K562 (cell line): ENCODE measurements around the gene VPS13D. TPM values are rescaled to one million over a fixed set of nuclear protein-coding genes. Genes with fewer than 3 reads are reported as not detected.

Experiments used
- ATAC-seq: fragments of 200-7000 bp; cut with Tn5 transposase; 3 replicates; pipeline ENCODE4 v1.9.1; 2020; ENCODE audit warnings: moderate library complexity
- BruUV-seq: library from RNA; stranded (reverse); fragments of 400-500 nt; replicated peaks from 2 replicates; lab custom pipeline; 2021; lab: Mats Ljungman, UMichigan
- CTCF ChIA-PET: fragments of 300-600 bp; formaldehyde crosslinking; extraction: SDS; loops from one replicate; lab custom pipeline; 2021; ENCODE audit warnings: low intra/inter-chr PET ratio; lab: Yijun Ruan, JAX
- POLR2A ChIA-PET: fragments of 300-600, 350-650 bp; sonication (Branson Sonifier 250); formaldehyde crosslinking; extraction: SDS; loops from one replicate; lab custom pipeline; 2021; ENCODE audit warnings: antibody characterized with exemption, inconsistent platforms; lab: Yijun Ruan, JAX
- DNase-seq, 4 experiments: peaks; one replicate each; pipeline versions ENCODE4 v3.0.0 to v3.0.0-alpha.2; 2011 to 2018; ENCODE audit warnings: low spot score in 3 of 4, mixed read lengths in 3 of 4; ENCODE audit errors: extremely low read depth in 1 of 4
- FAIRE-seq: peaks from 2 replicates; lab custom pipeline; 2011; peaks lifted over from hg19 to GRCh38; lab: Jason Lieb, UNC
- H2AFZ ChIP-seq: 2 replicates; pipeline ENCODE4 v1.6.0; 2011; ENCODE audit warnings: low read depth, low read length, control low read depth, inconsistent platforms
- H3K27ac ChIP-seq: fragments of 200-600 bp; 3 replicates; pipeline ENCODE4 v1.8.0; 2011; ENCODE audit warnings: low read depth, mild to moderate bottlenecking, control low read depth, inconsistent platforms, low read length, moderate library complexity, mixed read lengths; ENCODE audit errors: extremely low read depth
- H3K27me3 ChIP-seq, 2 experiments: fragments of 300-600 bp in 1 of 2; 2 replicates in 1 of 2; 3 replicates in 1 of 2; pipeline versions ENCODE4 v1.6.0 to v1.8.0; 2011; ENCODE audit warnings: inconsistent platforms in 2 of 2, low read length in 2 of 2, mild to moderate bottlenecking in 1 of 2, mixed read lengths in 1 of 2, moderate library complexity in 1 of 2; ENCODE audit not compliant: control insufficient read depth in 2 of 2, insufficient read depth in 2 of 2
- H3K36me3 ChIP-seq: fragments of 300-600 bp; 3 replicates; pipeline ENCODE4 v1.8.0; 2011; ENCODE audit warnings: mild to moderate bottlenecking, low read length, inconsistent platforms; ENCODE audit not compliant: control insufficient read depth, insufficient read depth
- H3K4me1 ChIP-seq, 2 experiments: fragments of 200-600 bp in 1 of 2; replicated peaks in 1 of 2; 2 replicates in 1 of 2; 3 replicates in 1 of 2; pipeline versions ENCODE4 v1.5.1 to v1.8.0; 2011; ENCODE audit warnings: inconsistent platforms in 2 of 2, low read length in 2 of 2, mild to moderate bottlenecking in 1 of 2, mixed read lengths in 1 of 2, moderate library complexity in 1 of 2; ENCODE audit not compliant: control insufficient read depth in 2 of 2, insufficient read depth in 2 of 2
- H3K4me2 ChIP-seq: 2 replicates; pipeline ENCODE4 v1.6.1; 2011; ENCODE audit warnings: low read length, control low read depth, inconsistent platforms, mixed read lengths; ENCODE audit not compliant: insufficient read depth
- H3K4me3 ChIP-seq: fragments of 200-600 bp; sonication (generic), shearing (Covaris generic); 2 replicates; pipeline ENCODE4 v1.5.1; 2016; ENCODE audit warnings: control low read depth, inconsistent platforms
- H3K79me2 ChIP-seq: fragments of 200-600 bp; 3 replicates; pipeline ENCODE4 v1.8.0; 2011; ENCODE audit warnings: low read length, inconsistent platforms; ENCODE audit not compliant: control insufficient read depth, insufficient read depth
- H3K9ac ChIP-seq, 2 experiments: 2 replicates each; pipeline versions ENCODE4 v1.6.0 to v1.6.1; 2011; ENCODE audit warnings: low read depth in 2 of 2, low read length in 2 of 2, control low read depth in 1 of 2, inconsistent platforms in 1 of 2, mild to moderate bottlenecking in 1 of 2, mixed read lengths in 1 of 2; ENCODE audit not compliant: insufficient read depth in 1 of 2
- H3K9me1 ChIP-seq: one replicate; pipeline ENCODE4 v1.6.0; 2011; ENCODE audit warnings: inconsistent platforms, mild to moderate bottlenecking, low read length, moderate library complexity; ENCODE audit not compliant: control insufficient read depth, insufficient read depth
- H3K9me3 ChIP-seq: replicated peaks from 2 replicates; pipeline ENCODE4 v1.5.1; 2011; ENCODE audit warnings: low read depth, low read length, inconsistent platforms; ENCODE audit not compliant: control insufficient read depth, insufficient read depth
- H4K20me1 ChIP-seq: replicated peaks from 2 replicates; pipeline ENCODE4 v1.6.1; 2011; ENCODE audit warnings: low read length, inconsistent platforms, mixed read lengths; ENCODE audit not compliant: control insufficient read depth, insufficient read depth
- DPF2 ChIP-seq: fragments of 450-650 bp; IDR thresholded peaks from 2 replicates; pipeline ENCODE4 v1.6.1; 2016
- FOXJ2 ChIP-seq: fragments of 200-800 bp; sonication (Bioruptor generic); IDR thresholded peaks from 2 replicates; pipeline ENCODE4 v1.6.1; 2016; ENCODE audit warnings: missing genetic modification characterization, missing compliant biosample characterization
- IRF2 ChIP-seq: sonication (generic); formaldehyde crosslinking; IDR thresholded peaks from 2 replicates; pipeline ENCODE4 v1.8.1; 2022; ENCODE audit warnings: mild to moderate bottlenecking, missing genetic modification reagents
- KDM4B ChIP-seq, 2 experiments: fragments of 450-650 bp in 1 of 2; sonication (generic) in 1 of 2; IDR thresholded peaks; 2 replicates each; pipeline ENCODE4 v1.6.1; 2016 to 2017; ENCODE audit warnings: borderline replicate concordance in 2 of 2, antibody characterized with exemption in 1 of 2, low read depth in 1 of 2, mild to moderate bottlenecking in 1 of 2
- MTA2 ChIP-seq: fragments of 450-650 bp; IDR thresholded peaks from 2 replicates; pipeline ENCODE4 v1.6.1; 2016; ENCODE audit warnings: low read depth
- MYC ChIP-seq, 2 experiments: fragments of 250-450 bp in 1 of 2; sonication (Bioruptor Pico) in 1 of 2; IDR thresholded peaks; 2 replicates each; pipeline versions ENCODE4 v1.5.1 to v1.6.1; 2012 to 2021; ENCODE audit warnings: low read depth in 2 of 2, borderline replicate concordance in 1 of 2, improper control_type of control experiment in 1 of 2, low read length in 1 of 2, mild to moderate bottlenecking in 1 of 2, moderate library complexity in 1 of 2
- NFIC ChIP-seq: fragments of 450-650 bp; IDR thresholded peaks from 2 replicates; pipeline ENCODE4 v1.6.1; 2017; ENCODE audit warnings: mild to moderate bottlenecking, inconsistent platforms
- RHOXF2B ChIP-seq: fragments of 250-450 bp; sonication (Bioruptor Pico); conservative IDR thresholded peaks from 2 replicates; pipeline ENCODE4 v1.5.1; 2021
- SNRNP70 ChIP-seq: fragments of 200-400 bp; formaldehyde crosslinking; optimal IDR thresholded peaks from 2 replicates; pipeline ENCODE3; 2017; ENCODE audit warnings: low read depth, low read length
- ZNF134 ChIP-seq: fragments of 250-450 bp; sonication (Bioruptor Pico); conservative IDR thresholded peaks from 2 replicates; pipeline ENCODE4 v1.4.0; 2020
- ZNF197 ChIP-seq: fragments of 200-800 bp; sonication (Bioruptor generic); IDR thresholded peaks from 2 replicates; pipeline ENCODE4 v1.6.1; 2016; ENCODE audit warnings: low read depth, missing genetic modification characterization, missing compliant biosample characterization
- WGBS: fragments of 100-300 bp; shearing (Covaris generic); methylation state at CpG from one replicate; pipeline ENCODE4 v1.1.6; 2016; ENCODE audit warnings: low coverage, mixed read lengths; ENCODE audit not compliant: insufficient coverage; ENCODE audit errors: missing lambda C conversion rate; 5-methylcytosine and 5-hydroxymethylcytosine counted together
- in situ Hi-C: fragments of 300-500 bp; cut with MboI; formaldehyde crosslinking; loops from 4 replicates; pipeline ENCODE4 v1.15.0; 2018; ENCODE audit warnings: inconsistent platforms, mixed read lengths
- intact Hi-C: fragments of 100-400 bp; cut with micrococcal nuclease; formaldehyde crosslinking; loops from 2 replicates; pipeline ENCODE4 v1.14.2; 2022
- polyA plus RNA-seq, 8 experiments: library from polyadenylated mRNA; depleted of rRNA in 4 of 8; stranded (reverse) in 5 of 8; unstranded in 3 of 8; fragments of >200 nt; fragmentation: Nextera tagmentation in 2 of 8; fragmentation: Illumina TruSeq in 1 of 8; extraction: Ambion mirVana in 2 of 8; extraction: Trizol in 1 of 8; gene quantifications; 2 replicates each; pipeline versions ENCODE4 v1.2.1 to v1.2.3, GENCODE V29; 2011 to 2014; ENCODE audit warnings: inconsistent platforms in 1 of 8, missing spikeins in 1 of 8
- total RNA-seq, 7 experiments: library from RNA; depleted of rRNA in 6 of 7; stranded (reverse); fragments of >200 nt in 6 of 7; fragmentation: Illumina TruSeq in 2 of 7; extraction: Trizol in 2 of 7; gene quantifications; 2 replicates each; pipeline versions ENCODE4 v1.2.1 to v1.2.3, GENCODE V29; 2011 to 2021; ENCODE audit warnings: low replicate concordance in 1 of 7
- TF ChIP-seq, protein P1 (sequence below): fragments of 250-450 bp; sonication (Bioruptor Pico); IDR thresholded peaks from 2 replicates; pipeline ENCODE4 v1.5.0; 2020; ENCODE audit warnings: mild to moderate bottlenecking
- TF ChIP-seq, protein P2 (sequence below): sonication (generic); formaldehyde crosslinking; IDR thresholded peaks from 2 replicates; pipeline ENCODE4 v1.4.0; 2020; ENCODE audit warnings: mild to moderate bottlenecking, missing genetic modification reagents

VPS13D gene
- total and polyA plus RNA-seq, 9 of the 15 experiments (the other 6 are each of a cell fraction or from before 2014, with no cell fraction given), result 6.1 to 51.5 (median 38.5) TPM

DNA sequence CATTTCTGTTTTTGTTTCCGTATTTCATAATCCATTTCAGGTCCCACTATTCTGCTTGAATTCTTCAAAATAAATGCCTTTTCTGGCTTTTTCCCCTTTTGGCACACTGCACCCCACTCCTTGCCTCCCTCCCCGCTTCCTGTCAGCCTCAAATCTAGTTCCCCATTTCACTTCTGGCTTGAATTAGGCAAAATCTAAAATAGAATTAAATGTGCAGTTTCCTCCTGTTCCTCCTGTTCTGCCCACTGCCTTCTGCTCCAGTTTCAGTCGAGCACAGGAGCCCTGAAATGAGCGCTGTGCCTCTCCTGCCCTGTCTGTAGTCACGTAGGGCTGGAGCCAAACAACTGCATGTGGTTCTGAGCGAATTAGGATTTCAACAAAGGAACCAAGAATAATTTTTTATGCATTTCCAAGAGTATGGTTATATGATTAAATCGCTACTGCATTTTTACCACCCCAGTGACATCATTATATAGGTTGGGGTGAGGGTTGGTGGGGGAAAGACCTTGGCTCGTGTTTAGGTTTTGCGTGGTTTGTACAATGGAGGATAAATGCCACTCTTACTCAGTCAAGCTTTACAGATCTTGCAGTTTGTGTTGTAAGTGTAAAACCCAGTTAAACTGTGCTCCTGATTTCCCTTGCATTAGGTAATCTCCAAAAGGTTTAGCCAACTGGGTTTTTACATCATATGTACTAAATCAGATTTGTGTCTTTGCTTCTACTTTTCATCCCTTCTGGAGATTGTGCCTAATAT lies 114.9 kb downstream of the VPS13D start:
- ChIA-PET CTCF (no interaction called here), POLR2A (interaction anchor here (0.6 to 1.1 kb wide), 3 partner anchors 10 to 146 kb away, joined by 3 to 5 read pairs (median 3); no protein-coding TSS in a partner anchor)
- no peak for ATAC-seq
- BruUV-seq, result no TSS peak
- no peaks in the 10 kb centered on the region for H3K79me2 ChIP-seq
- no peaks in the 10 kb centered on the region for H3K9me1 ChIP-seq
- H4K20me1 ChIP-seq, result no peaks in the 10 kb centered on the region
- peaks cover 69% of the 10 kb centered on the region for H3K36me3 ChIP-seq
- no peaks in the 10 kb centered on the region for H3K9me3 ChIP-seq
- 86% methylated on average over 9 of the region's 9 CpGs for WGBS
- no peaks in the 10 kb centered on the region for H3K27me3 ChIP-seq
- no peak for FAIRE-seq
- intact Hi-C loops (no loop called here), in situ Hi-C loops (no loop called here)
- no peak overlapping the region for H3K27ac ChIP-seq
- H3K4me1 ChIP-seq, result peaks cover 0 to 5% of the 10 kb centered on the region in 2 experiments; a peak in 4 of 5 replicates
- no peak overlapping the region for H3K9ac ChIP-seq
- no peak overlapping the region for H3K4me2 ChIP-seq
- H3K4me3 ChIP-seq, result no peak overlapping the region
- DNase-seq, result no peak
- no peak overlapping the region for H2AFZ ChIP-seq
- no peak for TF ChIP-seq SNRNP70
- TF ChIP-seq, protein P1, sequence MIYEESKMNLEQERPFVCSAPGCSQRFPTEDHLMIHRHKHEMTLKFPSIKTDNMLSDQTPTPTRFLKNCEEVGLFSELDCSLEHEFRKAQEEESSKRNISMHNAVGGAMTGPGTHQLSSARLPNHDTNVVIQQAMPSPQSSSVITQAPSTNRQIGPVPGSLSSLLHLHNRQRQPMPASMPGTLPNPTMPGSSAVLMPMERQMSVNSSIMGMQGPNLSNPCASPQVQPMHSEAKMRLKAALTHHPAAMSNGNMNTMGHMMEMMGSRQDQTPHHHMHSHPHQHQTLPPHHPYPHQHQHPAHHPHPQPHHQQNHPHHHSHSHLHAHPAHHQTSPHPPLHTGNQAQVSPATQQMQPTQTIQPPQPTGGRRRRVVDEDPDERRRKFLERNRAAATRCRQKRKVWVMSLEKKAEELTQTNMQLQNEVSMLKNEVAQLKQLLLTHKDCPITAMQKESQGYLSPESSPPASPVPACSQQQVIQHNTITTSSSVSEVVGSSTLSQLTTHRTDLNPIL (CRISPR knock-in tag), result no peak
- TF ChIP-seq NFIC, result no peak
- TF ChIP-seq, protein P2, sequence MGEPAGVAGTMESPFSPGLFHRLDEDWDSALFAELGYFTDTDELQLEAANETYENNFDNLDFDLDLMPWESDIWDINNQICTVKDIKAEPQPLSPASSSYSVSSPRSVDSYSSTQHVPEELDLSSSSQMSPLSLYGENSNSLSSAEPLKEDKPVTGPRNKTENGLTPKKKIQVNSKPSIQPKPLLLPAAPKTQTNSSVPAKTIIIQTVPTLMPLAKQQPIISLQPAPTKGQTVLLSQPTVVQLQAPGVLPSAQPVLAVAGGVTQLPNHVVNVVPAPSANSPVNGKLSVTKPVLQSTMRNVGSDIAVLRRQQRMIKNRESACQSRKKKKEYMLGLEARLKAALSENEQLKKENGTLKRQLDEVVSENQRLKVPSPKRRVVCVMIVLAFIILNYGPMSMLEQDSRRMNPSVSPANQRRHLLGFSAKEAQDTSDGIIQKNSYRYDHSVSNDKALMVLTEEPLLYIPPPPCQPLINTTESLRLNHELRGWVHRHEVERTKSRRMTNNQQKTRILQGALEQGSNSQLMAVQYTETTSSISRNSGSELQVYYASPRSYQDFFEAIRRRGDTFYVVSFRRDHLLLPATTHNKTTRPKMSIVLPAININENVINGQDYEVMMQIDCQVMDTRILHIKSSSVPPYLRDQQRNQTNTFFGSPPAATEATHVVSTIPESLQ (CRISPR knock-in tag), result no peak
- TF ChIP-seq KDM4B (IDR thresholded peaks at IDR 0.05; ENCODE audit: borderline replicate concordance in 2 of 2, low read depth in 1 of 2), result no peak
- no peak for TF ChIP-seq RHOXF2B
- no peak for TF ChIP-seq FOXJ2
- no peak for TF ChIP-seq ZNF197 (CRISPR knock-in tag)
- TF ChIP-seq ZNF134 (CRISPR knock-in tag), result no peak
- TF ChIP-seq MTA2, result no peak
- TF ChIP-seq DPF2, result no peak
- TF ChIP-seq MYC (IDR thresholded peaks at IDR 0.05; ENCODE audit: low read depth, low read length), result no peak
- TF ChIP-seq MYC (CRISPR knock-in tag; IDR thresholded peaks at IDR 0.05; ENCODE audit: borderline replicate concordance, low read depth), result no peak
- TF ChIP-seq IRF2 (CRISPR knock-in tag), result no peak
